ENCODE measurements around the gene ALG3. TPM values are rescaled to one million over a fixed set of nuclear protein-coding genes. Genes with fewer than 3 reads are reported as not detected.

The ALG3 gene
- total and polyA plus RNA-seq, 2 experiments from 2014 or later = 76.9 to 109 TPM

- Mint-ChIP-seq H3K4me1 (0 out of 3 replicates have a peak, but pooled peaks cover 2% of the 10 kb centered on the region), H3K9me3 (no peaks in the 10 kb centered on the region), H3K27me3 (ENCODE audit: insufficient read depth, low read depth, poor library complexity) (peaks cover 8% of the 10 kb centered on the region), H3K36me3 (ENCODE audit: low read depth) (no peaks in the 10 kb centered on the region), H3K27ac (no peak overlapping the region), H3K4me3 (no peak overlapping the region)
- H3K4me3 ChIP-seq = no peak overlapping the region
- H3K27me3 ChIP-seq (ENCODE audit: insufficient read depth) = no peaks in the 10 kb centered on the region
- no peak overlapping the region for H3K4me2 ChIP-seq
- ATAC-seq (peak; percentile 71), DNase-seq (ENCODE audit: low spot score) (peak; percentile 50)
- H4K20me1 ChIP-seq (replicated peaks; ENCODE audit: insufficient read depth) = no peaks in the 10 kb centered on the region
- H3K36me3 ChIP-seq (ENCODE audit: insufficient read depth) = no peaks in the 10 kb centered on the region
- no peak overlapping the region for H3K27ac ChIP-seq (ENCODE audit: low read depth)
- H3F3A ChIP-seq (replicated peaks; ENCODE audit: low read depth) = no peaks in the 10 kb centered on the region
- no peak overlapping the region for H2AFZ ChIP-seq
- no peaks in the 10 kb centered on the region for H3K79me2 ChIP-seq (replicated peaks; ENCODE audit: insufficient read depth)
- H3K9me2 ChIP-seq (ENCODE audit: insufficient read depth) = no peaks in the 10 kb centered on the region
- no peaks in the 10 kb centered on the region for H3K4me1 ChIP-seq (ENCODE audit: insufficient read depth)
- TF ChIP-seq REST (IDR thresholded peaks at IDR 0.05; ENCODE audit: unreplicated experiment) = no peak
- TF ChIP-seq CTCF (conservative IDR thresholded peaks at IDR 0.05; ENCODE audit: low read depth in 2 of 2) = peak; percentile 26 to 48
- TF ChIP-seq ZNF331 (CRISPR knock-in tag; IDR thresholded peaks at IDR 0.05; ENCODE audit: low read depth) = no peak
Measured at GRCh38 chr3:184290331-184290730, 41.6 kb upstream of the ALG3 start.

- Histone ChIP-seq H3K4me3 (no peak overlapping the region), H3F3A (replicated peaks; ENCODE audit: low read depth) (no peaks in the 10 kb centered on the region), H3K79me2 (replicated peaks; ENCODE audit: insufficient read depth) (no peaks in the 10 kb centered on the region), H3K36me3 (ENCODE audit: insufficient read depth) (no peaks in the 10 kb centered on the region), H3K9me2 (ENCODE audit: insufficient read depth) (no peaks in the 10 kb centered on the region), H3K4me1 (ENCODE audit: insufficient read depth) (no peaks in the 10 kb centered on the region), H3K4me2 (no peak overlapping the region), H3K27me3 (ENCODE audit: insufficient read depth) (no peaks in the 10 kb centered on the region), H2AFZ (no peak overlapping the region), H3K27ac (ENCODE audit: low read depth) (no peak overlapping the region), H4K20me1 (replicated peaks; ENCODE audit: insufficient read depth) (no peaks in the 10 kb centered on the region)
- Mint-ChIP-seq H3K4me3 (no peak overlapping the region), H3K27me3 (ENCODE audit: insufficient read depth, low read depth, poor library complexity) (peaks cover 8% of the 10 kb centered on the region), H3K27ac (no peak overlapping the region), H3K9me3 (no peaks in the 10 kb centered on the region), H3K4me1 (peaks cover 7% of the 10 kb centered on the region; the same call in 1 of the 3 replicates), H3K36me3 (ENCODE audit: low read depth) (no peaks in the 10 kb centered on the region)
- DNase-seq (ENCODE audit: low spot score) = peak; percentile 91
- peak; percentile 78 for ATAC-seq
- TF ChIP-seq ZNF462 (CRISPR knock-in tag; IDR thresholded peaks at IDR 0.05) (0 out of 2 replicates have a peak, but pooled peaks have one; percentile 18), REST (IDR thresholded peaks at IDR 0.05; ENCODE audit: unreplicated experiment) (no peak)
Measured at GRCh38 chr3:184289426-184289938, 40.7 kb upstream of the ALG3 start.

Data from GM23338 (cell line).